DMS53 treated with DMSO at 0.1 percent for 48 hours (cell line): Measurements from ENCODE around the gene MAP3K8.
"Not testable (repeated sequence)": the region's sequence is repeated elsewhere in the genome, so short reads cannot be mapped to it uniquely, and the experiment has no call there.

ENCODE experiments used
- DNase-seq: peaks from one replicate; lab custom pipeline; 2025; ENCODE audit not compliant: unreplicated experiment; lab: John Stamatoyannopoulos, UW

MAP3K8 gene

GRCh38 chr10:30422151-30422695, 11.8 kb upstream of the MAP3K8 start:
- DNase-seq: no peak

GRCh38 chr10:30422981-30423654, 10.9 kb upstream of the MAP3K8 start:
- DNase-seq: no peak

- DNase-seq: peak; percentile 51
Measured at GRCh38 chr10:30423655-30424275, 10.2 kb upstream of the MAP3K8 start.

GRCh38 chr10:30425336-30426075, 8.5 kb upstream of the MAP3K8 start:
- no peak for DNase-seq

GRCh38 chr10:30430544-30431298, 3.3 kb upstream of the MAP3K8 start:
- no peak for DNase-seq

- DNase-seq: no peak
Measured at GRCh38 chr10:30431435-30431911, 2.5 kb upstream of the MAP3K8 start.

GRCh38 chr10:30432622-30433305, 1.2 kb upstream of the MAP3K8 start:
- DNase-seq: peak; percentile 65

- no peak for DNase-seq
Measured at GRCh38 chr10:30433306-30433729, 666 bp upstream of the MAP3K8 start.

GRCh38 chr10:30434273-30435072, 489 bp downstream of the MAP3K8 start:
- peak; percentile 18 for DNase-seq

GRCh38 chr10:30435073-30435422, 1.1 kb downstream of the MAP3K8 start:
- no peak for DNase-seq

- DNase-seq: not testable (repeated sequence)
Measured at GRCh38 chr10:30435499-30436167, 1.6 kb downstream of the MAP3K8 start.

- DNase-seq: no peak
Measured at GRCh38 chr10:30436191-30436611, 2.2 kb downstream of the MAP3K8 start.

GRCh38 chr10:30436671-30437030, 2.7 kb downstream of the MAP3K8 start:
- DNase-seq: no peak

GRCh38 chr10:30437031-30437841, 3.3 kb downstream of the MAP3K8 start:
- DNase-seq: peak; percentile 26

- no peak for DNase-seq
Measured at GRCh38 chr10:30438021-30438850, 4.3 kb downstream of the MAP3K8 start.

GRCh38 chr10:30439931-30440330, 5.9 kb downstream of the MAP3K8 start:
- no peak for DNase-seq

GRCh38 chr10:30442019-30442606, 8.1 kb downstream of the MAP3K8 start:
- DNase-seq: no peak
